GM18867 (cell line): Measurements from ENCODE around the gene NELL1.

Source experiments
- ATAC-seq: cut with Tn5 transposase; IDR thresholded peaks from one replicate; pipeline ENCODE4 v1.9.1; 2021; ENCODE audit warnings: mild to moderate bottlenecking, moderate library complexity; ENCODE audit not compliant: unreplicated experiment

Gene NELL1

GRCh38 chr11:20865161-20865560 lies 195.8 kb downstream of the NELL1 start:
- no peak for ATAC-seq

GRCh38 chr11:20869123-20869522 lies 199.7 kb downstream of the NELL1 start:
- ATAC-seq, result no peak

- ATAC-seq, result no peak
Observed at GRCh38 chr11:20873054-20873453, 203.7 kb downstream of the NELL1 start.

GRCh38 chr11:20874358-20874757 lies 205.0 kb downstream of the NELL1 start:
- no peak for ATAC-seq

- ATAC-seq, result no peak
Observed at GRCh38 chr11:20875889-20876288, 206.5 kb downstream of the NELL1 start.

GRCh38 chr11:20876738-20877137 lies 207.4 kb downstream of the NELL1 start:
- no peak for ATAC-seq

GRCh38 chr11:20880094-20880493 lies 210.7 kb downstream of the NELL1 start:
- no peak for ATAC-seq

- no peak for ATAC-seq
Observed at GRCh38 chr11:20881328-20882079, 212.1 kb downstream of the NELL1 start.

GRCh38 chr11:20887137-20887536 lies 217.8 kb downstream of the NELL1 start:
- ATAC-seq, result no peak

GRCh38 chr11:20894296-20894695 lies 224.9 kb downstream of the NELL1 start:
- ATAC-seq, result no peak

GRCh38 chr11:20909995-20910726 lies 240.8 kb downstream of the NELL1 start:
- peak; percentile 49 for ATAC-seq

GRCh38 chr11:20910733-20911132 lies 241.3 kb downstream of the NELL1 start:
- no peak for ATAC-seq

GRCh38 chr11:20912065-20912821 lies 242.9 kb downstream of the NELL1 start:
- ATAC-seq, result no peak

GRCh38 chr11:20912922-20913512 lies 243.6 kb downstream of the NELL1 start:
- ATAC-seq, result no peak

- ATAC-seq, result no peak
Observed at GRCh38 chr11:20917306-20917705, 247.9 kb downstream of the NELL1 start.

- no peak for ATAC-seq
Observed at GRCh38 chr11:20926799-20927540, 257.6 kb downstream of the NELL1 start.

GRCh38 chr11:20931029-20931428 lies 261.6 kb downstream of the NELL1 start:
- no peak for ATAC-seq

- ATAC-seq, result no peak
Observed at GRCh38 chr11:20933086-20933485, 263.7 kb downstream of the NELL1 start.

- no peak for ATAC-seq
Observed at GRCh38 chr11:20933958-20934357, 264.6 kb downstream of the NELL1 start.

- ATAC-seq, result no peak
Observed at GRCh38 chr11:20934516-20934915, 265.1 kb downstream of the NELL1 start.

GRCh38 chr11:20937826-20938225 lies 268.4 kb downstream of the NELL1 start:
- no peak for ATAC-seq
